Kasumi-1 (cell line): ENCODE results near the gene PLA2G2F.

Experiments used
- DNase-seq, 2 experiments: peaks; one replicate each; lab custom pipeline; 2025; lab: John Stamatoyannopoulos, UW

Gene PLA2G2F, protein sequence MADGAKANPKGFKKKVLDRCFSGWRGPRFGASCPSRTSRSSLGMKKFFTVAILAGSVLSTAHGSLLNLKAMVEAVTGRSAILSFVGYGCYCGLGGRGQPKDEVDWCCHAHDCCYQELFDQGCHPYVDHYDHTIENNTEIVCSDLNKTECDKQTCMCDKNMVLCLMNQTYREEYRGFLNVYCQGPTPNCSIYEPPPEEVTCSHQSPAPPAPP

DNA sequence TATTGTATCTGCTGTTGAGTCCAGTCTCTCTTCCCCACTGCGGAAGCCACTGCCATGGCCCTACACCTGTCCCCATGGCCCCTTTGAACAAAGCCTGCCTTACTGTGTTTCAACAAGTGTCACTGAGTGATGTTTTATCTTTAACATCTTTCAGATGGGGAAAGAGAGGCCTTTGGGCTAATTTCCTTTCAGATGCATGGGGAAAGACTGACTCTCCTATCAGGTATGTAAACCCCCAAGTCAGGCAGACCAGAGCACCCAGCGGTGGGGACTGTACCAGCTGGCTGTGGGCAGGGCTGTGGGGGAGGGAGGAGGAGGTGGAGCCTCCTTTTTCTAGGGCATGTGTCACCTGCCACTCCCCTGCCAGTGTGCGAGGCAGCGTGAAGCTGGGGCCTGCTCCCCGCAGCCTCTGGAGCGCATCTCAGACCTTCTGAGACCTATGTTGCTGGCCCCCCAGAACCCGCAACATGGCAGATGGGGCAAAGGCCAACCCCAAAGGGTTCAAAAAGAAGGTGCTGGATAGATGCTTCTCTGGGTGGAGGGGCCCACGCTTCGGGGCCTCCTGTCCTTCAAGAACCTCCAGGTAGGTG lies at the start of gene PLA2G2F:
PLA2G2F (plus strand) TSS at position 363 of the 590 bp plus-strand sequence; CDS start at position 468, 105 bp downstream.
- no peak for DNase-seq

DNA sequence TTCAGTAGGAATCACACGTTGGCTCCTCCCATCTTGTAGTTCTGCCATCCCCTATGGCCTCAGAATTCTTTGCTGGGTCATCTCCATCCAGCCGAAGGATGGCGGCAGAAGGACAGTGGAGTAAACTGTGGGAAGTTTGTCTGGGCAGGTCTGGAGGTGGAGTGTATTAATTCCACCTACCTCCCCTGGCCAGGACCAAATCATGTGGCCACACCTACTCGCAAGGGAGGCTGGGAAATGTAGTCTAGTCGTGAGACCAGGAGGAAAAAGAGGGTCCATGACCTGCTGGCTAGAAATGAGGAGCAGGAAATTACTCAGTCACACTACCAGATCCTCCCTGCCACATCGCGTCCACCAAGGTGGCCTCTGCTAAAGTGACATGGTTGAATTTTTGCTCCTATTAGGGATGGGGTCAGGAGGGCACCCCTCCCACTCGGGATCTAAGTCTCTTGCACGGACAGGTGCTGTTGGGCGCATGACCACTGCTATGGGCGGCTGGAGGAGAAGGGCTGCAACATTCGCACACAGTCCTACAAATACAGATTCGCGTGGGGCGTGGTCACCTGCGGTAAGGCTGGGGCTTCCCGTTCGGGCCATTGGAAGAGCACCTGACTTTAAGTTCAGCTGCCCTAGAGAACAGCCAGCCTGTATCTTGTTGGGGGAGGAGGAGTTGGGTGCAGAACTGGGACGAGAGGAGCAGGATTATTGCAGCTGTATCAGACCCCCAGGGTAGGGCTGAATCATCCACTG lies 49.6 kb upstream of the PLA2G2F start:
- DNase-seq = no peak

DNA sequence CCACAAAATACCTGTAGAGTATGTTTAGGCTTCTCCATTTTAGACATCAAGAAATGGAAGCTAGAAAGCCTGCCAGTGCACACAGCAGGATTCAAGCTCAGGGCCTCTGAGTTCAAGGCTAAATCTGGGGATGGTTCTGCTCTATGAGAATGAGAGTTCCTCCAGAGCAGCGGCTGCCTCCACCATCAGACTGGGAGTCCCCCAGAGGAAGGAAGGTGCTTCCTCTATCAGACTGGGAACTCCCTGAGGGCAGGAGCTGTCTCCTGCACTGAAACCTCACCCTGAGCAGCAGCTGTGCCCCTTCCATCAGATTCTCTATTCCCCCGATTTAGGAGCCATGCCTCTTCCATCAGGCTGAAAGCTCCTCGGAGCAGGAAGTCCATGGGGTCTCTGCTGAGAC lies 49.0 kb upstream of the PLA2G2F start:
- DNase-seq = no peak

DNA sequence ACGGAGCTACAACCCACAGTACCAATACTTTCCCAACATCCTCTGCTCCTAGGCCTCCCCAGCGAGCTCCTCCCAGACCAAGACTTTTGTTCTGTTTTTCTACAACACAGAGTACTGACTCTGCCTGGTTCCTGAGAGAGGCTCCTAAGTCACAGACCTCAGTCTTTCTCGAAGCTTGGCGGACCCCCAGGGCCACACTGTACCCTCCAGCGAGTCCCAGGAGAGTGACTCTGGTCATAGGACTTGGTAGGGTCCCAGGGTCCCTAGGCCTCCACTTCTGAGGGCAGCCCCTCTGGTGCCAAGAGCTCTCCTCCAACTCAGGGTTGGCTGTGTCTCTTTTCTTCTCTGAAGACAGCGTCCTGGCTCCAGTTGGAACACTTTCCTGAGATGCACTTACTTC lies 48.5 kb upstream of the PLA2G2F start:
- no peak for DNase-seq

DNA sequence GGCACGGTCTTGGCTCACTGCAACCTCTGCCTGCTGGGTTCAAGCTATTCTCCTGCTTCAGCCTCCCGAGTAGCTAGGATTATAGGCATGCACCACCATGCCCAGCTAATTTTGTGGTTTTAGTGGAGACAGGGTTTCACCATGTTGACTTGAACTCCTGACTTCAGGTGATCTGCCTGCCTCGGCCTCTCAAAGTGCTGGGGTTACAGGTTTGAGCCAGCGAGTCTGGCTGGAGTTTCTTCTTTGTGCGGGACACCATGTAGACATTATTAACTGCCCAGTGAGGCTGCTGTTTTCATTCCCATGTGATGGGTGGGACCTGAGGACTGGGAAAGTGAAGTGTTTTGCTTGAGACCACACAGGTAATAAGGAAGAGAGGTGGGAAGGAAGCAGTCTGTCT lies 45.8 kb upstream of the PLA2G2F start:
- no peak for DNase-seq

DNA sequence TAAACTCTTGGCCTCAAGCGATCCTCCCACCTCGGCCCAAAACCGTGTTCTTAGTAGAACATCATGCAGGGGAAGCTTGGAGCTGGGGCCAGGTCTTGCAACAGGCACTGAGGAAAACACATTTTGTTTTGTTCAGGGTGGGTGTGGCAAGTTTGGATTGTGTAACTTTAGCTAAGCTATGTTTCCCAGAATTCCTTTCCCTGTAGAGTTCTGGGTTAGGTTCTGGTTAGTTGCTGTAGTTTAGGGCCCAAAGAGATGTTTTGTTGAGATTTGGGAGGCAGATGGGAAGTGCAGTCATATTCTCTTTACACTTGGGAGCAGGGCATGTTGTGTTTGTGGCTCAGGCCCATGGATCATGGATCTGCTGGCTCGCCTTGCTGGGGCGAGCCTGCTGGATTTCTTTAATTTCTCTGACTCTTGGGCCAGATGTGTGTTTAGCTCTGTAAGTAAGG lies 45.2 kb upstream of the PLA2G2F start:
- no peak for DNase-seq

DNA sequence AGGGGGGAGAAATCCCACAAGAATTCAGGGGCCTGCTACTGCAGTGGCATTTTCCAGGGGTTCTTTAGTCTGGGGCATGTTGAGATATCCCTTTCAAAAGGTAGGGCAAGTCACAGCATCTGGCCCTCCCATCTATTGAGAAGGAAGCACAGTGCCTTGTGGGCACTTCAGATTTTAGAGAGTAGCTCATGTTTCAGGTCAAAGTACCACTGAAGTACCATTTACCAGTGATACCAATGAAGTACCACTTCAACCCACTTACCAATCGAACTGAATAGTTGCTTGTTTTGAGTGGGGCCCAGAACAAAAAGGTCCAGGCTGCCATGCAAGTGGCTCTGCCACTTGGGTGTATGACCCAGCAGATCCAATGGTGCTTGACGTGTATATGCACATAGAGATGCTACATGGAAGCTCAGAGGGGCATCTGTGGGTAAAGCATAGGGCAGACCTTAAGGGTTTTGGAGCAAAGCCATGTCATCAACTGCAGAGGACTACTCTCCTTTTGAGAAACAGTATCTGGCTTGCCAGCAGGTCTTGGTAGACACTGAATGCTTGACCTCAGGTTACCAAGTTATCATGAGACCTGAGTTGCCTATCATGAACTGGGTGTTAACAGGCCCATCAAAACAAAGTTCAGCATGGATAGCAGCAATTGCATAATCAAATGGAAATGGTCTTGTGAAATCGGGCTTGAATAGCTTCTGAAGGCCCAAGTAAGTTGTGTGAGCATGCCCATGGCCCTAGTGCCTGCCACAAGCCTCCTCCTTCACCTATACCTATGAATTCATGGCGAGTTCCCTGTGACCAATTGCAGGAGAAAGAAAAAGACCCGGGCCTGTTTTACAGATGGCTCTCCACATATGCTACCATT lies 43.3 kb upstream of the PLA2G2F start:
- DNase-seq = no peak

DNA sequence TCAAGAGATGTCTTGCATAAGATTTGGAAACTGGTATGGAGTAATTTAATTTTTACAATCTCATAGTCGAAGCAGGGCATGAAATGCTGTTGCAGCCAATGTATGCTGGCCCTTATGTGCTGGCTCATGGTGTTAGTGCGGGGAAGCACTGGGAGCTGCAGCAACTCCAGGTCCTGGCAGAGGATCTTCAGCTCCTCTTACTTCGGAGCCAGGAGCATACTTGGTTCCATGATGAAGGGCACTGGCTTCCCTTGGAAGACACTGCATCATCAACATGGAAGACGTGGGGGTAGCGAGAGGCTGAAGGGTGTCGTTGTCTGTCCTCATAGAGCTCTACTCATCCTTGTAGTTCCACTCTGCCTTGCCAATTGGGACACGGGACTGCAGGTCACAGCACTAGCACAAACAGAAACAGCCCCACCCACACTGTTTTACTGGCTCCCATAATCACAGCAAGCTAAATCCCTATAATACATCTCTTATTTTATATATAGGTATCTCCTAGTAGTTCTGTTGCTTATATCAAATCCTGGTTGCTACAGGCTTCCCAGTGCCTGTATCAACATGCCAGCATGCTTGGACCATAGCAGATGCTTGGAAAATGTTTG lies 42.2 kb upstream of the PLA2G2F start:
- no peak for DNase-seq

DNA sequence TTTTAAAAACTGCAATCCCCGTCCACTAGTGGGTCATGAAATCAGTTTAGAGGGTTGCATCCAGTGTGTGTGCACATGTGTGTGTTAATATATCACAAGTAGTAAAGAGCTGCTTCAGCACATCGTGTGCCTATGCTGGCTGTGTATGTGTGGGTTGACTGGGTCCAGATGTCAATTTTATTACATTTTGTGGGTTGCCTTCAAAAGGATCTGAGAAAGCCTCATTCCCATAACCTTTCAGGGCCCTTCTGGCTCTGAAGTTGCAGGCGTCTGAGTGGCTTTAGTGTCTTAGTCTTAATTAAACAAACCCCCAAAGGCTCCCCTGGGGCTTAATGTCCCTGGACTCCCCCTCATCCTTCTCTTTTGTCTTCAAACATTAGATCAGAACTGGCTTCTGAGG lies 39.6 kb upstream of the PLA2G2F start:
- DNase-seq = no peak

DNA sequence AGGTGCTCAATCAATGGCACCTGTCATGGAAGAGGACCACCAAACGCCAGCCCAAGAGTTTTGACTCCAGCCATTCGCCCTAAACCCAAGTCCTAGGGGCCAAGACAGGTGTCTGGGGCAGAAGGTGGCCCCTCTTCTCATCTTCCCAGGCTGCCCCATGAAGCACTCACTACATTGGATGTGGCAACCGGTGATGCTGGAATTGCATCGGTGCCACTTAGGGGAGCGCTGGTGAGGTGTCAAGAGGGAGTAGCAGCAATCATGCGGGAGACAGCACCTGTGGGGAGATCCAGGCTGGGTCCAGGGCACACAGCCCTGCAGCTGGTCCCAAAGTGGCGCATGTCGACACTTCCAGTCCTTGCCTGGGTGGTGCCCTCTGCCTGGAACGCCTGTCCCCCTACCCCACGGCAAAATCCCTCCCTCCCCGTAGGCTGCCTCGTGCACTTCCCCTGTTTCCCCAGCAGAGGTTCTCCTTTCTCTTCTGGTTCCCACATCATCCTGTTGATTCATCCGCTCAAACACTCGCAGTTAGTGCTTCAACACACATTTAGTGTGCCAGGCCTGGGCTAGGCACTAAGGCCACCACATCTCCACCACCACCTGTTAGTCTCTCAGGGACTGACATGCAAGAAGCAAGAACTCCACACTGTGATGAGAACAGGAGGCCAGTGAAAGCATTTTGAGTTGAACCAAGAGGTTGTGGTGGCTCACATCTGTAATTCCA lies 38.3 kb upstream of the PLA2G2F start:
- DNase-seq = peak; percentile 60 to 77

DNA sequence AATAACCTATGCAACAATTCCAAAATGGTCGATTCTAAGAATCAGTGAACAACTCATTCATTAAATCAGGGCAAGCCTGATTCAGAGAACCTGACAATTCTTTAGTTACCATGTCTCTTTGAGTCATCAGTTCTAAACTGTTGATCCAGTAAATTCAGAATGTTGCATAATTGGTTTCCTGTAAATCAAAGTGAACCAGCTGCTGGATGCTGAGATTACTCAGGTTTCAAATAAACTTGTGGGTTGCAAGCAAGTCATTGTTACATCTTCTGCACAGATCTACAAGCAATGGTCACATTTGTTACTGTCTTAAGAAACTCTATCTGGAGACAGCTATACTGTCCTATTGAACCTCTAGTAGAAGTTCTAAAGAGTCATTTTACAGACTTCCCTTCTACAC lies 36.2 kb upstream of the PLA2G2F start:
- DNase-seq = no peak

DNA sequence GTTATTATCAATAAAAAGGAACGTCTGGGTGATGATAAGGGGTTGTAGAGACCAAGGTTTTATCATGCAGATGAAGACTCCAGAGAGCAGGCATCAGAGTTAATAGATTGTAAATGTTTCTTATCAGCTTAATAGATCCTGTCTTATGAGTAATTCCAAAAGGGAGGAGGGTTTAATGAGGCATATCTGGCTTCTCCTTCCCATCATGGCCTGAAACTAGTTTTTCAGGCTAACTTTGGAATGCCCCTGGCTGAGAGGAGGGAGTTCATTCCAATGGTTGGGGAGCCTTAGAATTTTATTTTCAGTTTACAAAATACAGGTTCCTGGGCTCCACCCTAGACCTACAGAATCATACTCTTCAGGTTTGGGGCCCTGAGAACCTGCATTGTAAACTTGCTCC lies 33.3 kb upstream of the PLA2G2F start:
- no peak for DNase-seq

DNA sequence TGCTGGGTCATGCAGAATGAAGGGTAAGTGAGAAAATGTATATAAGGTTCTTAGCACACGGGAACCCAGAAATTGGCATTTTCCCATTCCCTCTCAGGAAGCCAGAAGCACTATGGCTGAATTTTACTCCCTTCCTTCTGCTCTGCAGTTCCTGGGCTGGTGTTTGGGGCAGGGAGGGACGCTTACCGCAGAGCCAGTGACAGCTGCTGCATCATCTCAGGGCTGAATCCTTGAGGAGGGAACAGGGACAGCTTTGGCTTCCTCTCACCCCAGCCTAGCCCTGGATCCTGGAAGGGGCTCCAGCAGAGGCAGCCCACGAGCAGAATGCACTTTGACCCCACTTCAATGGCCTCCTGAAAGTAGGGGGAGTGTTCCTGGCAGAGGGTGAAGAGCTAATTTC lies 31.8 kb upstream of the PLA2G2F start:
- no peak for DNase-seq

DNA sequence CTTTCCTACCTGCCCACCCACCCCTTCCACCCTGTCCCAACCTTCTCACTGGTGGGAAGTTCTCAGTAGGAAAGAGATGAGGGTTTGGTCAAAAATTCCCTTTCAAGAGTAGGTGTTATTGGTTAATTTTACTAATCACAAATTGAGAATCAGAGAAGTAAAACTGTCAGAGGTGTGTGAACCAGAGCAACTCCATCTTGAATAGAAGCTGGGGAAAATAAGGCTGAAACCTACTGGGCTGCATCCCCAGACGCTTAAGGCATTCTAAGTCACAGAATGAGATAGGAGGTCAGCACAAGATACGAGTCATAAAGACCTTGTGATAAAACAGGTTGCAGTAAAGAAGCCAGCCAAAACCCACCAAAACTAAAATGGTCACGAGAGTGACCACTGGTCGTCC lies 31.3 kb upstream of the PLA2G2F start:
- DNase-seq = no peak

DNA sequence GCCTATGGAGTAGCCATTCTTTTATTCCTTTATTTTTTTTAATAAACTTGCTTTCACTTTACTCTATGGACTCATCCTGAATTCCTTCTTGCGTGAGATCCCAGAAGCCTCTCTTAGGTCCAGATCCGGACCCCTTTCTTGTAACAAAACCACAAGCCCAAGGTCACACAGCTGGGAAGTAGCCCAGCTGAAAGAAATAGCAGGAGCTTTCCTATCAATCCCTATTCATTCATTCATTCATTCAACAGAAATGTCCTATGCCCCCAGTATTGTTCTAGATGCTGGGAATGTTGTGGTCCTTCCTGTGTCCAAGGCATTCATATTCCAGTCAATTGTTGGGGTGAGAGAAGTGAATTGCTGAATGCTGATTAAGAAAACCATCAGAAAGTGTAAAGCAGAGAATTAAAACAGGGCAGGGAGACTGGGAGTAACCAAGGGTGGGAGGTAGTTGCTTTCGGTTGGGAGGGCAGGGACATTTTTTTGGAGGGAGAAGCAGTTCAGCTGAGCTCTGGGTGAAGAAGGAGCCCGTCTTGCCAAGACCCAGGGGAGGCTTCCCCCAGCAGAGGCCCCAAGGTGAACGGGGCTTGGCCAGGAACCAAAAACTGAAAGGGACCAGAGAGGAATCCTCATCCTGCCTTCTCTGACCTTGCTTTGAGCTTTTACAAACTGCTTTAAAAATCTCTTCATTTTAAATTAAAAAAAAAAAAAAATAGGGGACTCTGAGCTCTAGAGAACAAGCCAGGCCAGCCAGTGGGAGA lies 30.6 kb upstream of the PLA2G2F start:
- DNase-seq = no peak

DNA sequence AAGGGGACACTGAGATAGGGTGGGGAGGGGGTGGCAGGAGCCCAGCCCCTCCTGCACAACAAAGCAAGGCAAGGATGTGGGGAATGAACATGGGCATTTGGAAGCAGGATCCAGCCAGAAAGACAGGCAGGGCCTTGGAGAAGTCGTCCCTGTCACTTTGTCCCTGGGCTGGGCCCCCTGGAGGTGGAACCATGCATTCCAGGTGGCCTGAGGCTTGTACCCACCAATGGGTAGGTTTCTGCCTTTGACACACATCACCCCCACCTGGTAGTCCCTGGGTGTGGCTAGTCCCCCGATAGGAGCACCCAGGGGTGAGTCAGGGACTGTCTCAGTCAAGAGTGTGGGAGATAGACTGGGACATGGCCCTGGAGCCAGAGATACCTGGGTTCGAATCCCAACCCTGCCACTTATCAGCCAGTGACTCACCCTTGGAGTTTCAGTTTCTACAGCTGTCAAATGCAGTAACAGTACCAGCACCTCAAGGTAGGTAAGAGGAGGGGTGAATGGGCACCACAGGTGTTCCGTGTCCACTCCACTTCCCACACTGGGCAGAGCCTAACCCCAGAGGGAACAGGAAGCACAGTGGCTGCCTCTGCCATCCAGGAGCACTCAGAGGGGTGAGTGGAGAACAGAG lies 29.8 kb upstream of the PLA2G2F start:
- DNase-seq = no peak

DNA sequence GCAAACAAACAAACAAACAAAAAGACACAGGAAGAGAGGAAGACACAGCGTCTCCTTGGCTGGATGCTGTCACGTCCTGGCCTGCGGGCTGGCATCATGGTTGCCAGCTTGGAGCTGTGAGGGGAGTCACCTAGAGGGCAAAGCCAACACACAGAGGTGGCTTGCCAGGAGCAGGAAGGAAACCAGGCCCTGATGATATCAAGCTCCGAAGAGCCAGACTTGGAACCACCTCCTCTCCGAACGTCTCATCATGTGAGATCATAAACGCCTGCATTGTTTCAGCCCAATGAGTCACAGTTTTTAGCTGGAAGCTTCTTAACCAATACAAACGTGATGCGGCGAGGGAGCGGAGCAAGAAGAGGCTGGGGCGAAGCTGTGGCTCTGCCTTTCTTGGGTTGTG lies 28.4 kb upstream of the PLA2G2F start:
- no peak for DNase-seq

DNA sequence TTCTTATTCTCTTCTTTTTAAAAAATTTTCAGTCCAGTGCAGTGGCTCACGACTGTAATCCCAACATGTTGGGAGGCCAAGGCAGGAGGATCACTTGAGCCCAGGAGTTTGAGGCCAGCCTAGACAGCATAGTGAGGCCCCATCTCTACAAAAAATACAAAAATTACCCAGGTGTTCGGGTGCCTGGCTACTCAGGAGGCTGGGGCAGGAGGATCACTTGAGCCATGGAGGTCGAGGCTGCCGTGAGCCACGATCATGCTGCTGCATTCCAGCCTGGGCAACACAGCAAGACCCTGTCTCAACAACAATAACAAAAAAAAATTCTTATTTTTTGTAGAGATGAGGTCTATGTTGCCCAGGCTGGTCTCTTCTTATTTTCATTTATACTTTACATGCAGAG lies 27.7 kb upstream of the PLA2G2F start:
- no peak for DNase-seq

DNA sequence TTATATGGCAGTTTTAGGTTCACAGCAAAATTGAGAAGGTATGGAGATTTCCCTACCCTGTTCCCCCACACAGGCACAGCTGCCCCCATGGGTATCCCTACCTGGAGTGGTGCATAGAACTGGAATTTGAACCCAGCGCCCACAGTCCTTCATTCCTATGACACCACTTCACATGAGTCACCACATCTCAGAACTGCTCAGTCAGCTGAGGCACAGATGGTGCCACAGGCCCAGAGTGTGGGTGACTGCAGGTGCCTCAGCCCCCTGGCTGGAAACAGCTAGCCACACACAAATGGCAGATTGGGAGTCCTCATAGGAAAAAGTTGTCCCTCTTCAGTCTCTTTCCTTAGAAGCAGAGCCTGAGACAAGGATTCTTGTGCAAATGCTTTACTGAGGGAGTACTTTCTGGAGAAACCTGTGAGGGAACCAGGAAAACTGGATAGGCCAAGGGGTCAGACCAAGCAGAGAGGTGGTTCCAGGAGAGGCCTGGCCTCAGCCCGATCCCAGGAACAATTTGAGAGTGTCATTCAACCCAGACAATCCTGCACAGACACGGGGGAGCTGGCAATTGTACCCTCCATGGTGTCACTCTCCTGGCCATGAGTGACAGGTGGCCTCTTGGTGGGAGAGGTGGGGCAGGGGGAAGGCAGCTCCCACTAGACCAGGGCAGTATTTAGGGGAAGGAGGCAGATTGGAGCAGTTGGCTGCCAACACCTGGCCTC lies 26.7 kb upstream of the PLA2G2F start:
- DNase-seq = no peak
